ENCODE results near the gene IPP.

DNA sequence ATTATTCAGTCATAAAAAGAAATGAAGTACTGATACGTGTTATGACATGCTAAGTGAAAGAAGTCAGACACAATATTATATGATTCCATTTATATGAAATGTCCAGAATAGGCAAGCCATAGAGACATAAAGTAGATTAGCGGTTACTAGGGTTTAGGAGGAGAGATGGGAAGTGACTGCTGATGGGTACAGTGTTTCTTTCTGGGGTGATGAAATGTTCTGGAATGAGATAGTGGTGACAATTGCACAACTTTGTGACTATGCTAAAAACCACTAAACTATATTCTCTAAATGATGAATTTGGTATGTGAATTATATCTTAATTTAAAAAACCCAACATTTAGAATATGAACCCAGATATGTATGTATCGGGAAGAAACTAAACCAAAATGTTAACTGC is 27.6 kb downstream of the IPP start:
- TF ChIP-seq, protein P1, sequence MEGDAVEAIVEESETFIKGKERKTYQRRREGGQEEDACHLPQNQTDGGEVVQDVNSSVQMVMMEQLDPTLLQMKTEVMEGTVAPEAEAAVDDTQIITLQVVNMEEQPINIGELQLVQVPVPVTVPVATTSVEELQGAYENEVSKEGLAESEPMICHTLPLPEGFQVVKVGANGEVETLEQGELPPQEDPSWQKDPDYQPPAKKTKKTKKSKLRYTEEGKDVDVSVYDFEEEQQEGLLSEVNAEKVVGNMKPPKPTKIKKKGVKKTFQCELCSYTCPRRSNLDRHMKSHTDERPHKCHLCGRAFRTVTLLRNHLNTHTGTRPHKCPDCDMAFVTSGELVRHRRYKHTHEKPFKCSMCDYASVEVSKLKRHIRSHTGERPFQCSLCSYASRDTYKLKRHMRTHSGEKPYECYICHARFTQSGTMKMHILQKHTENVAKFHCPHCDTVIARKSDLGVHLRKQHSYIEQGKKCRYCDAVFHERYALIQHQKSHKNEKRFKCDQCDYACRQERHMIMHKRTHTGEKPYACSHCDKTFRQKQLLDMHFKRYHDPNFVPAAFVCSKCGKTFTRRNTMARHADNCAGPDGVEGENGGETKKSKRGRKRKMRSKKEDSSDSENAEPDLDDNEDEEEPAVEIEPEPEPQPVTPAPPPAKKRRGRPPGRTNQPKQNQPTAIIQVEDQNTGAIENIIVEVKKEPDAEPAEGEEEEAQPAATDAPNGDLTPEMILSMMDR (conservative IDR thresholded peaks at IDR 0.05) = no peak
- no peak for TF ChIP-seq EZH2 (IDR thresholded peaks at IDR 0.05; ENCODE audit: low read depth)

All from PC-9 (cell line).